Stimulated activated CD8-positive, alpha-beta memory T cell treated with anti-CD3 and anti-CD28 coated beads, Interleukin-7, amount 100 ng/mL, for 48 hours (primary cell): ENCODE measurements around the gene C2orf15.
"Not testable (repeated sequence)": the region's sequence is repeated elsewhere in the genome, so short reads cannot be mapped to it uniquely, and the experiment has no call there.

Source experiments
- DNase-seq, 2 donors: peaks; one replicate each; pipeline ENCODE4 v3.0.0-alpha.2; 2020; ENCODE audit warnings: low read depth in 1 of 2; ENCODE audit errors: extremely low read depth in 1 of 2

Gene C2orf15

GRCh38 chr2:99159594-99159993, 18.1 kb downstream of the C2orf15 start:
- no peak for DNase-seq

- DNase-seq, result no peak
Observed at GRCh38 chr2:99166218-99166617, 24.7 kb downstream of the C2orf15 start.

DNA sequence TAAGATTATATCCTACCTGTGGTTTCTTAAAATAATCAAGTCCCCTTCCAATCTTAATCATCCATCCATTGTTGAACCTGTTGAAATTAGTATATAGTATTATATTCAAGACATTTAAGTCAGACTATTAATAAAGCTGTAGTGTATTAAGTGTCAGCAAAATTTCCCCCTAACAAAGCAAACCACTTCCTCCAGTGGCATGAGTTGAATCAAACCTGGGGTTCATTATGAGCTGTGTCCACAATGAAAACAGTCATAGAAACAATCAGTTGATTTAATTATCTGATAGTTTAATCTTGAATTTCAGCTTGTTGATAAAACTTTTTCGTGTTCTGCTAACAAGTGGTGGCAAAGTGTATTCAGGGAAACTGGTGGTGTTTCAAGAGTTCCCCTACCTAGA, 28.0 kb downstream of the C2orf15 start:
- DNase-seq, result no peak

DNA sequence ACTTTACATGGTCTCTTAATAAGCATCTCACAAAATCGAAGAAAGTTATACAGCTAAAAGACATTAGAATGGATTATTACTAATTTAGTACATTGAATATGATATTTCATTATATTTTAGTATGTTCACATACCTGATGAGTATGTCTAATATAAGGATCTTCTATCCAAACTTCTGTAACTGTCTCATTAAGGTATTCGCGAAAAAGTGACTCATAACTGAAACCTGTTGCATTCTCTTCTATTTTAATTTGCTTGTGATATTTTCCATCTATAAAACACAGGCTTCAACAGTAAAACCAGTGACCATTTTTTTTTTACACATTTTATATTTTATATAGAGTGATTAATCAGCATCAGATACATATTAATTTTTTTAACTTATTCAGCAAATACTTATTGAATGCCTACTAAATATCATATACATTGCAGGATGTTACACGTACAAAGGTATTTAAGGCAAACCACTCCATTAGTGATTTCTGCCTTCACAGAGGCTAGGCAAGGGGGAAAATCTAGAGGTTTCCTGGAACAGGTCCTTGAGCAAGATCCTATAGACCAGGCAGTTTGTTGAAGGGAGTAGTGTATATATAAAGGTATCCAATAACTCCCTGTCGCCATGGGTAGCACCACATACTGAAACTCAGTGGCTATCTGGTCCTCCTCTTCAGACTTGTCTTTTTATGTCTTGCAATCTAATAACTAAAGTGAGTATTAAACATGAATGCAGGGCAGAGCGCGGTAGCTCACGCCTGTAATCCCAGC, 30.1 kb downstream of the C2orf15 start:
- no peak for DNase-seq

DNA sequence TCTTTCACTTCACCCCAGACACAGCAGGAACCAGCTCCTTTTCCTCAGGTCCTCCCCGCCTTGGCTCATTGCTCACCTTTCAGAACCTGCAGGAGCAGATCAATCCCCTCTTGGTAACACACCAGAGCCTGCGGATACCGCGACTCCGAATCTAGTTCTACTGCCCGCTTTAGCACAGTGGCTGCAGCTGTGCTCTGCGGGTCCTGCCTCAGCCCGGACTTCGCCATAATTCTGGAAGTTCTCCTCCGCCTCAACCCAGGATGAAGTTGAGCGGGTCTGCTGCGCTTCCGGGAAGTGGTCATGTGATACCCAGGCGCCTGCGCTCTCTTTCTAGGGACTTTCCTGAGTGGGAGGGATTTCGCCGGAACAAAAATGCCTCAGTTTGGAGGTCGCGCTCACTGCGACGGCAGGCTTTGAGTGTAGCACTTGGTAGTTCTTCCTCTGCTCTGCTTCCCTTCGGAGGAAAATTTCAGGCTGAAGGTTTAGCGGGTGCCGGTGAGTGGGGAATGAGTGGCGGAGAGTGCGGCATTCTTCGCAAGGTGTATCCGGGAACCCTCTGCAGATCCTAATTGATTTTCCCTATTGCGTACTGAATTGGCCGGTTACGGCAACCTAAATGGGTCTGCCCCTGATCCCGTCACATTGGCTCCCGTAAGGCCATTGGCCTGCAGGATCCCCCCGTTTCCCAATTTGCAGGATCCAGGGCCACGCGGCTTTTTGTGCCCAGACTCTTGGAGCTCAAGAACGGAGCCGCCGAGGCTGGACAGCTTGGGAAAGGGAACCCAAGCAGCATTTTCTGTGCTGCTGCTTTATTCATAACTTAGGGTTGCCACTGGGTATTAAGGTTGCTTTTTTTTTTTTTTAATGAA, 39.5 kb downstream of the C2orf15 start, which contains the start of the genes MITD1 and MRPL30:
MITD1 (minus strand) TSS at position 304 of the 869 bp plus-strand sequence; CDS start at position 227, 77 bp downstream.
MRPL30 (plus strand) TSS at position 430 of the 869 bp plus-strand sequence. CDS start 5,020 bp downstream, outside the sequence.
- peak; percentile 69 to 78 for DNase-seq

DNA sequence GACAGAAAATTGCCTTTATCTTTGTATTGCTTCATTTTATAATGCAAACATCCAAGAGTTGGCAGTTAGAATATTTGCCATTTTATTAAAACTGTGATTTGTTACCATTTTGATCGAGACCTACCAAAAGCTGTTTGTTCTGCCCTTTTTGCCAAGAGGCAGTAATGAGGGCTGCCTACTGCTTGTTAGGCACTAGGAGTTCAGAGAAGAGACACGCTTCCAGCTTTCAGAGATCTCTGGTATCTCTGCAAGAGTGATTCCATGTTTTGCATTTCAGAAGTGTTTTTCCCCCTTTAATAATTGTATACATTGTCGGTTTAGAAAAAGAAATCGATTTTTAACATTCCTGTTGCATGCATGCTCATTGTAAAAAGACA, 40.1 kb downstream of the C2orf15 start:
- DNase-seq, result no peak

GRCh38 chr2:99183025-99183424, 41.5 kb downstream of the C2orf15 start:
- DNase-seq, result no peak

DNA sequence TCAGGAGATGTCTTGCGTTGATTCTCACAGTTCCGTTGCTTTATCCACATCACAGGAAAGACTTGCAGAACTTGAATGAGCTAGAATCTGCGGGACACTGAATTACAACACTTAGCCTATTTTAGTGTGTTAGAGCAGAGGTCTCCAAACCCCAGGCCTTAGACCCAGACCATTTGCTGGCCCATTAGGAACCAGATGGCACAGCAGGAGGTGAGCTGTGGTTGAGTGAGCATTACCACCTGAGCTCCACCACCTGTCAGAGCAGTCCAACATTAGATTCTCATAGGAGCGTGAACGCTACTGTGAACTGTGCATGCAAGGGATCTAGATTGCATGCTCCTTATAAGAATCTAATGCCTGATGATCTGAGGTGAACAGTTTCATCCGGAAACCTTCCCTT, 43.3 kb downstream of the C2orf15 start:
- no peak for DNase-seq

GRCh38 chr2:99187011-99187410, 45.5 kb downstream of the C2orf15 start:
- no peak for DNase-seq

GRCh38 chr2:99188357-99188756, 46.9 kb downstream of the C2orf15 start:
- DNase-seq, result no peak

GRCh38 chr2:99190548-99190947, 49.0 kb downstream of the C2orf15 start:
- DNase-seq, result no peak

DNA sequence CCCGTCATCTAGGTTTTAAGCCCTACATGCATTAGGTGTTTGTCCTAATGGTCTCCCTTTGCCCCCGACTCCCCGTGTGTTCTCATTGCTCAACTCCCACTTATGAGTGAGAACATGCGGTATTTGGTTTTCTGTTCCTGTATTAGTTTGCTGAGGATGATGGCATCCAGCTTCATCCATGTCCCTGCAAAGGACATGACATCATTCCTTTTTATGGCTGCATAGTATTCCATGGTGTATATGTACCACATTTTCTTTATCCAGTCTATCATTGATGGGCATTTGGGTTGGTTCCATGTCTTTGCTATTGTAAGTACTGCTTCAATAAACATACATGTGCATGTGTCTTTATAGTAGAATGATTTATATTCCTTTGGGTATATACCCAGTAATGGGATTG, 50.9 kb downstream of the C2orf15 start:
- DNase-seq, result not testable (repeated sequence)

DNA sequence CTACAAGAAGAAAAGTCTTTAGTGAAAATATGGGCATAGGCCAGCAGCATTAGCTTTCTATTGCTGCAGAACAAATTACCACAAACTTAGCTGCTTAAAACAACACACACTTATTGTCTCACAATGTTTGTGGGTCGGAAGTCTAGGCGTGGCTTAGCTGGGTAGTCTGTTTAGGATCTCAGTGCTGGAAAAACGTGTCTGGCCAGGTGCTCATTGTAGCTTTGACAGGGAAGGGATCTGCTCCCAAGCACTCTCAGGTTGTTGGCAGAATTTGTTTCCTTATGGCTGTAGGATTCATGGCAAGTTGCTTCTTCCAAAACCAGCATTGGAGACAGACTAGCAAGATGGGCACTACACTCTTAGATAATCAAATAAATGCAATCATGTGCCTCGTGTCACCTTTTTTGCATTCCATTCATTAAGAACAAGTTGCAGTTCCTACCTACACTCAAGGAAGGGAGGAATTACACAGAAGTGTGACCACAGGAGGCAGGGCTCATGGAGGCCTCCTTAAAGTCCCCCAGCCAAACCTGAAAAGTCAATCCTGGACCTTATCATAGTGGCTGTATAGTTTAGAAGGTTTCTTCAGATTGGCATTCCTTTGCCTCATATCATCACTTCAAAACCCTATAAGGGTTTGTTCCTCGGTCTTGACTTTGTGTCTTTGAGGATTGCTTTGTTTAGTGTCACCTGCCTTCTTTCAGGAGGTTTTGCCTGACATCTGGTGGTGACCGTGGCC, 56.8 kb downstream of the C2orf15 start:
- DNase-seq, result no peak

GRCh38 chr2:99200076-99200800, 58.7 kb downstream of the C2orf15 start:
- no peak for DNase-seq
